GM10266 (cell line): ENCODE data around the gene DCDC2.
A peak's percentile ranks its signal among the peaks of the same experiment; 100 is the strongest.

Experiments
- DNase-seq: peaks from one replicate; pipeline ENCODE4 v3.0.0; 2012; ENCODE audit errors: extremely low spot score
- CTCF ChIP-seq: IDR thresholded peaks from 2 replicates; pipeline ENCODE4 v1.5.1; 2012; ENCODE audit warnings: mild to moderate bottlenecking, low read depth; ENCODE audit not compliant: control insufficient read depth, insufficient read depth; ENCODE audit errors: missing control alignments

The DCDC2 gene

GRCh38 chr6:24287239-24287638, 70.6 kb downstream of the DCDC2 start:
- no peak for TF ChIP-seq CTCF
- no peak for DNase-seq

GRCh38 chr6:24284006-24284405, 73.9 kb downstream of the DCDC2 start:
- DNase-seq, result no peak
- TF ChIP-seq CTCF, result no peak

GRCh38 chr6:24283043-24283985, 74.5 kb downstream of the DCDC2 start:
- peak; percentile 47 for TF ChIP-seq CTCF
- peak; percentile 65 for DNase-seq

- peak; percentile 14 for DNase-seq
- TF ChIP-seq CTCF, result peak; percentile 42
Observed at GRCh38 chr6:24274441-24275083, 83.3 kb downstream of the DCDC2 start.

GRCh38 chr6:24273096-24273870, 84.6 kb downstream of the DCDC2 start:
- DNase-seq, result no peak
- no peak for TF ChIP-seq CTCF

GRCh38 chr6:24272553-24272952, 85.3 kb downstream of the DCDC2 start:
- no peak for DNase-seq
- no peak for TF ChIP-seq CTCF

- DNase-seq, result no peak
- TF ChIP-seq CTCF, result no peak
Observed at GRCh38 chr6:24272148-24272547, 85.7 kb downstream of the DCDC2 start.
